GM20000 (cell line): ENCODE data around the gene CCDC57.

Experiments
- DNase-seq: peaks from one replicate; pipeline ENCODE4 v3.0.0; 2012; ENCODE audit warnings: low spot score
- CTCF ChIP-seq: IDR thresholded peaks from 2 replicates; pipeline ENCODE4 v1.5.1; 2012; ENCODE audit warnings: mild to moderate bottlenecking, control low read depth; ENCODE audit errors: extremely low read depth, missing control alignments

Gene CCDC57

GRCh38 chr17:82053556-82054263, 158.9 kb downstream of the CCDC57 start:
- no peak for DNase-seq
- no peak for TF ChIP-seq CTCF

- no peak for DNase-seq
- no peak for TF ChIP-seq CTCF
These were observed 159.5 kb downstream of the CCDC57 start for GRCh38 chr17:82053130-82053529.

GRCh38 chr17:82052638-82053059, 160.0 kb downstream of the CCDC57 start:
- no peak for TF ChIP-seq CTCF
- no peak for DNase-seq

GRCh38 chr17:82051776-82052637, 160.6 kb downstream of the CCDC57 start, which contains the start of the genes GPS1 and RFNG:
GPS1 (plus strand) TSS chr17:82051898; CDS start chr17:82051932, 34 bp downstream.
RFNG (minus strand) TSS chr17:82051811; CDS start chr17:82051766, 45 bp downstream.
- no peak for TF ChIP-seq CTCF
- peak; percentile 99 for DNase-seq
